NCI-H2081 (cell line): ENCODE measurements around the gene FANCF.

Experiments used
- DNase-seq, 2 experiments: peaks; one replicate each; lab custom pipeline; 2025; lab: John Stamatoyannopoulos, UW

Gene FANCF

GRCh38 chr11:22624742-22625447, 728 bp downstream of the FANCF start:
- peak; percentile 71 to 80 for DNase-seq

- no peak for DNase-seq
Measured at GRCh38 chr11:22617868-22618267, 7.8 kb downstream of the FANCF start.

- DNase-seq = no peak
Measured at GRCh38 chr11:22603933-22604332, 21.7 kb downstream of the FANCF start.

GRCh38 chr11:22602504-22602903, 23.1 kb downstream of the FANCF start:
- no peak for DNase-seq

GRCh38 chr11:22599458-22599857, 26.2 kb downstream of the FANCF start:
- DNase-seq = no peak

- DNase-seq = no peak
Measured at GRCh38 chr11:22597062-22597461, 28.6 kb downstream of the FANCF start.

GRCh38 chr11:22584976-22585375, 40.6 kb downstream of the FANCF start:
- DNase-seq = no peak

- no peak for DNase-seq
Measured at GRCh38 chr11:22583963-22584492, 41.6 kb downstream of the FANCF start.

- DNase-seq = no peak
Measured at GRCh38 chr11:22582151-22582410, 43.5 kb downstream of the FANCF start.

GRCh38 chr11:22581354-22582150, 44.1 kb downstream of the FANCF start:
- DNase-seq = no peak

- DNase-seq = no peak
Measured at GRCh38 chr11:22577854-22578253, 47.8 kb downstream of the FANCF start.
